ENCODE data around the gene KRTAP12-1. TPM values are rescaled to one million over a fixed set of nuclear protein-coding genes. Genes with fewer than 3 reads are reported as not detected.

The KRTAP12-1 gene
- total RNA-seq, 1 experiment from 2014 or later: not detected

GRCh38 chr21:44694776-44695175 is 12.8 kb upstream of the KRTAP12-1 start:
- ChIA-PET POLR2A (no interaction called here), CTCF (no interaction called here)
- no peaks in the 10 kb centered on the region for H3K4me1 ChIP-seq (ENCODE audit: control insufficient read depth, insufficient read depth, low read length)
- peaks cover 4% of the 10 kb centered on the region; the same call in 1 of the 2 replicates for H3K9me3 ChIP-seq (ENCODE audit: control insufficient read depth, insufficient read depth, low read depth, low read length)
- TF ChIP-seq REST (IDR thresholded peaks at IDR 0.05; ENCODE audit: insufficient read depth in 1 of 2, low read depth in 2 of 2, low read length in 1 of 2) (no peak), TCF7L2 (IDR thresholded peaks at IDR 0.05; ENCODE audit: low read depth, low read length) (no peak), POLR2AphosphoS5 (IDR thresholded peaks at IDR 0.05; ENCODE audit: low read depth, low read length) (no peak), SIN3A (IDR thresholded peaks at IDR 0.05; ENCODE audit: borderline replicate concordance, insufficient read depth, low read depth, low read length) (no peak), CTCF (IDR thresholded peaks at IDR 0.05) (no peak)
- no peak for DNase-seq (ENCODE audit: low read depth, low spot score)
- no peak for ATAC-seq
- no peak overlapping the region for H3K4me3 ChIP-seq (ENCODE audit: low read depth in 2 of 2, low read length in 2 of 2)
- no TSS peak for BruUV-seq (replicated peaks)
- intact Hi-C loops (cut with micrococcal nuclease; ENCODE audit: unreplicated experiment): no loop called here
- H3K27ac ChIP-seq (ENCODE audit: low read length): no peak overlapping the region
- no peaks in the 10 kb centered on the region for H3K27me3 ChIP-seq (ENCODE audit: control insufficient read depth, insufficient read depth, low read length)
- in situ Hi-C loops (cut with HindIII; ENCODE audit: low pct_unique_long_range_greater_than_20kb, low sequenced_read_pairs): no loop called here
- H3K36me3 ChIP-seq (ENCODE audit: control insufficient read depth, insufficient read depth, low read length): no peaks in the 10 kb centered on the region

GRCh38 chr21:44692798-44693512 is 11.0 kb upstream of the KRTAP12-1 start:
- in situ Hi-C loops (cut with HindIII; ENCODE audit: low pct_unique_long_range_greater_than_20kb, low sequenced_read_pairs): no loop called here
- Histone ChIP-seq H3K27me3 (ENCODE audit: control insufficient read depth, insufficient read depth, low read length) (no peaks in the 10 kb centered on the region), H3K36me3 (ENCODE audit: control insufficient read depth, insufficient read depth, low read length) (no peaks in the 10 kb centered on the region), H3K27ac (ENCODE audit: low read length) (no peak overlapping the region), H3K4me1 (ENCODE audit: control insufficient read depth, insufficient read depth, low read length) (no peaks in the 10 kb centered on the region), H3K4me3 (ENCODE audit: low read depth in 2 of 2, low read length in 2 of 2) (no peak overlapping the region), H3K9me3 (ENCODE audit: control insufficient read depth, insufficient read depth, low read depth, low read length) (peaks cover 4% of the 10 kb centered on the region; the same call in 1 of the 2 replicates)
- intact Hi-C loops (cut with micrococcal nuclease; ENCODE audit: unreplicated experiment): no loop called here
- DNase-seq (ENCODE audit: low read depth, low spot score): no peak
- ChIA-PET POLR2A (no interaction called here), CTCF (no interaction called here)
- no TSS peak for BruUV-seq (replicated peaks)
- no peak for TF ChIP-seq CTCF (IDR thresholded peaks at IDR 0.05)
- TF ChIP-seq SIN3A (IDR thresholded peaks at IDR 0.05; ENCODE audit: borderline replicate concordance, insufficient read depth, low read depth, low read length): no peak
- TF ChIP-seq REST (IDR thresholded peaks at IDR 0.05; ENCODE audit: insufficient read depth in 1 of 2, low read depth in 2 of 2, low read length in 1 of 2): no peak
- no peak for TF ChIP-seq TCF7L2 (IDR thresholded peaks at IDR 0.05; ENCODE audit: low read depth, low read length)
- no peak for TF ChIP-seq POLR2AphosphoS5 (IDR thresholded peaks at IDR 0.05; ENCODE audit: low read depth, low read length)
- no peak for ATAC-seq
